IPS-18c (cell line): ENCODE measurements around the gene MXI1.
"Not testable (repeated sequence)": the region's sequence is repeated elsewhere in the genome, so short reads cannot be mapped to it uniquely, and the experiment has no call there.

Source experiments
- H3K4me3 ChIP-seq: 2 replicates; pipeline ENCODE4 v1.7.0; 2013; ENCODE audit warnings: low read depth, mild to moderate bottlenecking, low read length, moderate library complexity; ENCODE audit not compliant: insufficient read depth
- H3K9me3 ChIP-seq: one replicate; pipeline ENCODE4 v1.6.1; 2013; ENCODE audit warnings: mild to moderate bottlenecking, low read length, moderate library complexity; ENCODE audit not compliant: control insufficient read depth, insufficient read depth

MXI1 gene

GRCh38 chr10:110252151-110252550 is 44.7 kb downstream of the MXI1 start:
- no peak overlapping the region for H3K4me3 ChIP-seq
- no peaks in the 10 kb centered on the region for H3K9me3 ChIP-seq

DNA sequence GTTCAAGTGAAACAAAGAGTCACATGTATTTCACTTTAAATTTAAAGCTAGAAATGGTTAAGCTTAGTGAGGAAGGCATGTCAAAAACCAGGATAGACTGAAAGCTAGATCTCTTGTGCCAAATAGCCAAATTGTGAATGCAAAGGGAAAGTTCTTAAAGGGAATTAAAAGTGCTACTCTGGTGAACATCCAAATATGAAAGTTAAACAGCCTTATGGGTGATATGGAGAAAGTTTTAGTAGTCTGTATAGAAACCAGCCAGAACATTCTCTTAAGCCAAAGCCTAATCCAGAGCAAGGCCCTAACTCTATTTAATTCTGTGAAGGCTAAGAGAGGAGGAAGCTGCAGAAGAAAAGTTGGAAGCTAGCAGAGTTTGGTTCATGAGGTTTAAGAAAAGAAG is 47.1 kb downstream of the MXI1 start:
- H3K9me3 ChIP-seq, result no peaks in the 10 kb centered on the region
- H3K4me3 ChIP-seq, result no peak overlapping the region

- Histone ChIP-seq H3K4me3 (no peak overlapping the region), H3K9me3 (no peaks in the 10 kb centered on the region)
These were observed 51.1 kb downstream of the MXI1 start for GRCh38 chr10:110258542-110258941.

DNA sequence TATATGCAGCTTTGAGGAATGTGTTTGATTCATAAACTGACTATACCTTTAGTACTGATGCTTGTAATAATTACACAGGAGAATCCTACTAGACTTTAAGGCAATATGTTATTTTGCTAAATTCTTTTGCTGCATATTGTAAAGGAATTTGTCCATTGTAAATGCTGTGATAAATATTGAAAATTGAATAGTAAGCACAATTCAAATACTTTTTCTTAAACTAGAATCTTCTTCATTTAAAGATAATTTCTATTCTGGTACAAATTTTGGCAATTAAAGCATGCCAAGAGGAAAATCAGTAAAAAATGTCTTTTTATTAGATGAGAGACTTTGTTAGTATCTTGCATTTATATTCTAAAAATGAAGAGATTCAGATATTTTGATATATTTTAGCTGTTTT is 51.9 kb downstream of the MXI1 start:
- Histone ChIP-seq H3K4me3 (no peak overlapping the region), H3K9me3 (no peaks in the 10 kb centered on the region)

GRCh38 chr10:110260746-110261477 is 53.5 kb downstream of the MXI1 start:
- no peak overlapping the region for H3K4me3 ChIP-seq
- no peaks in the 10 kb centered on the region for H3K9me3 ChIP-seq

- Histone ChIP-seq H3K9me3 (no peaks in the 10 kb centered on the region), H3K4me3 (no peak overlapping the region)
These were observed 55.8 kb downstream of the MXI1 start for GRCh38 chr10:110263164-110263563.

DNA sequence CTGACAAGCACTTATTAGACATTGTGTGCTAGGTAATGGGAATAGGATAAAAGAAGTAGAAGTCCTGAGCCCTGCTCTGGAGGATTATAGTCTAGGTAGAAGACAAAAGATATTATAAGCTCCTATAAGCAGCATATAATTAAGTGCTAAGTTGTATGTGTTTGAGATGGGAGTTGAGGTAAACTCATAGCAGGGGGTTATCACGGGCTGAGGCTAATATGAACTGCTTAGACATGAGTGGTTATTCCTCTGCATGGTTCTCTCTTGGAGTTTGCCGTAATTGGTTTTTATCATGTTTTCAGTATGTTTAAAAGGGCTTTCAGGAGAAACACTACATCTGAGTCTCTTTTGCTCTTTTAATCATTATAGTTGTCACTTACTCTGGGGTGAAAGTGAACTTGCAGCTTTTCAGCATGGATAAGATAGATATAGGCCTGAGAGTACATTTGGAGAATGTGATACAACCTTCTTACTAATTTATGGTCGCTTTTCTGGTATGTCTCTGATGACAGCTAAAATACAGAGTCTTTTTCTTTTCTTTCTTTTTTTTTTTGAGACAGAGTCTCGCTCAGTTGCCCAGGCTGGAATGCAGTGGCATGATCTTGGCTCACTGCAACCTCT is 58.3 kb downstream of the MXI1 start:
- Histone ChIP-seq H3K9me3 (no peaks in the 10 kb centered on the region), H3K4me3 (no peak overlapping the region)

- Histone ChIP-seq H3K9me3 (no peaks in the 10 kb centered on the region), H3K4me3 (no peak overlapping the region)
These were observed 59.9 kb downstream of the MXI1 start for GRCh38 chr10:110267276-110267675.

DNA sequence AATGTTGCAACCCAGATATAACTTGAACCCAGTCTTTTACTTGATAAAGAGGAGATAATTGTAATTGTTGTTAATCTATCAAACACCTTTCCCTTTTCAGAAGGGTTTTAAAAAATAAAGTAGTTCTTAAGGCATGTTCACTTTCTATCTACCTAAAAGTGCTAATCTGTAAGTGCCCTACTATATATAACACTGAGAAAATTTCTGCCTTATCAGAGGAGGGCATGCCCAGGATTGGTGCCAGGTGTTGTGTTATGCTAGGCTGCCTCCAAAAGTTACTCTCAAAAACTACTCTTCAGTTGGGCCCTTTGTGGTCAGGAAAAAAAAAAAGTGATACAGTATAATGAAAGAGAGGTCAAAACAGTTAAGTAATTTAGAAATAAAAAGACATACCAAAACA is 61.0 kb downstream of the MXI1 start:
- no peak overlapping the region for H3K4me3 ChIP-seq

DNA sequence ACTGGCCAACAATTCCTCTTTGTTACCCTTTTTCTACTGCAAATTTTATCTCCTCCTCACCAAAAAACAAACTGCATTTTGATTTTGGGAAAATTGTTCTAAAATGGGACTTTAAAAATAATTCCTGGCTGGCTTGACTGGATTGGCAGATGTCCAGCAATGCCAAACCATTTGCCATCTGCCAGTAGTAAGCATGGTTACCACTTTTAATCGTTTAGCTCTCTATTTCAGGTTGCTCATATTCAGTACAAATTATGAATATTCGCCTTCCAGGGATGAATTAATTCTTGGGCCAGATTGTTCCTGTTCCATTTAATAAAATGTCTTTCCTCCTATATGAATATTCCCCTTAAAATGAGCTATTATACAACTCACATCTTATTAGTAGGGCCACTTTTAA is 61.6 kb downstream of the MXI1 start:
- no peak overlapping the region for H3K4me3 ChIP-seq
- H3K9me3 ChIP-seq, result no peaks in the 10 kb centered on the region

More for the DNA sequence above, 61.0 kb downstream of the MXI1 start:
- H3K9me3 ChIP-seq, result no peaks in the 10 kb centered on the region

DNA sequence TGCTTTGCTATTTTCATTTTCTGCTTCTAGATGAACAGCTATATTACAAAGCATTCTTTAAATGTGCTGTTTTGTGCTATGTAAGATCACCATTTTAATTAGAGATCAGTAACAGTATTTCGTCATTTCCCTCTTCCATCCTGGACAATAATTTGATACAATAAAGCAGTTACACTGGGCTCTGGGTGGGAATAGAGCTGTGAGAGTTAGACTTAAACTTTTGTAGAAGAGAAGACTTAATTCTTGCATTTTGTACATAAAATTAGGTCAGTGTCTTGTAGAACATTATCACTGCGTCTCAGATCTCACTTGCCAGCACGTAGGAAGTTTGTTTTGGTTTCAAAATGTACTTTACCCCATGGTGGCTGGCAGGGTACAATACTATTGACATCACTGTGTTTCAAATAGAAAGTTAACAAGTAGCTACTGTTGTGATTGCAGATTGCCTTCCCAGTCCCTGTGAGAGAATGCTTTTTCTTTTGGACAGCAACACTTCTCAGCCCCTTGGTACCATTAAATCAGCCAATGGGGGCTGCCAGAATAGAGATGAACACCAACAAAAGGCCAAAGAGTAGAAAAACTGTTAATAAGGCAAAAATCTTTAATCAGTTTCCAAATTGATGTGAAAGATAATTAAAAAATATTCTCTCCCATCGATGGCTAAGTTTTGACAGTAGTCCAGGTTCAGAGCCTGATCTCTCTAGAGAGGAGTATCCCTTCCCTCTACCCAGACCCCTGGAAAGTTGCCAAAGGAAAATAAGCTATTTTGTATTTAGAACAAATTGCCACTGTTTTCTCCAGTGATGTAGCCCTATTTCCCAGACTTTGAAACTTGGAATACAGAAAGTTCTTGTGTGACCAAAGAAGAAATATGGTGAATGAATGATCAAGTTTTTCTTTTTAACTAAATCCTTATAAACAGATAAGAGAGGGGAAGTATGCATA is 62.2 kb downstream of the MXI1 start:
- Histone ChIP-seq H3K4me3 (no peak overlapping the region), H3K9me3 (no peaks in the 10 kb centered on the region)

- not testable (repeated sequence) for H3K4me3 ChIP-seq, H3K9me3 ChIP-seq
These were observed 65.6 kb downstream of the MXI1 start for GRCh38 chr10:110272995-110273394.

GRCh38 chr10:110273474-110273873 is 66.1 kb downstream of the MXI1 start:
- H3K4me3 ChIP-seq, result no peak overlapping the region

DNA sequence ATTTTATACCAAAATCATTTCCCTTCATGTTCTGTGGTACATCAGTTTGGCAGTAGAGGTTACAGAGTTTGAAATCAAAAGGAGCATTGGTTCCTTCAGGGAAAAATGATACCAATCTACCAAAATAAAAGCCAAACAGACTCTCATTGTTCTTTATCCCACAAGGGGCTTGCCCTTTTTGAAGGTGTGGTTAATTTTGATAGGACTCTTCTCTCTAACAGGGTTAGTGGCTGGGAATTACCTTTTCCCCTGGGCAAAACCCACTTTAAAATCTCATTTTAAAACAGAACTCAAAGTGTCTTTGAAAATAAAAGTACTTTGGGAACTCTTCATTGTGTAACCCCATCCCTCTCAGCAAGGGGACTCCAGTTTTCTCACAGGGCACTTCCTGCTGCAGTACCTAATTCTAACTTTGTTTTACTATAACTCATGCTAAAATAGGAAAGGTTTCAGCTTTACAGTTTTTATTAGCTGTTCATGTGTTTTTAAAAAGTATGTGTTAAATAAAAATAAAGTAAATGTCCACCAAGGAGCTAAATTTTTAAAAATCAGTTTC is 66.7 kb downstream of the MXI1 start:
- Histone ChIP-seq H3K4me3 (no peak overlapping the region), H3K9me3 (no peaks in the 10 kb centered on the region)

More at GRCh38 chr10:110273474-110273873, 66.1 kb downstream of the MXI1 start:
- no peaks in the 10 kb centered on the region for H3K9me3 ChIP-seq

- Histone ChIP-seq H3K4me3 (no peak overlapping the region), H3K9me3 (no peaks in the 10 kb centered on the region)
These were observed 67.2 kb downstream of the MXI1 start for GRCh38 chr10:110274647-110275046.

- Histone ChIP-seq H3K4me3 (no peak overlapping the region), H3K9me3 (no peaks in the 10 kb centered on the region)
These were observed 67.8 kb downstream of the MXI1 start for GRCh38 chr10:110275128-110275729.

DNA sequence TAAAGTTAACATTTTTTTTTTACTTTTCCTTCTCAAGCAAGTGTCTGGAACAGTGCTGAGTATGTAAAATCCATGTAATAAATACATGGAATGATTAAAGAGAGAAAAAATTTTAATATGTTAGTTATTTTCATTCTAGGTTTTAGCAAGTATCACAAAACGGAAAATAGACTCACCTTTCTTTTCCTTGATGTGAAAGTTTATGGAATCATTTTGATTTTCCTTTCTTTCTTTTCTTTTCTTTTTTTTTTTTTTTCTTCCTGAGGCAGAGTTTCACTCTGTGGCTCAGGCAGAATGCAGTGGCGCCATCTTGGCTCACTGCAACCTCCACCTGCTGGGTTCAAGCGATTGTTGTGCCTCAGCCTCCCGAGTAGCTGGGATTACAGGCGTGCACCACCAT is 69.2 kb downstream of the MXI1 start:
- Histone ChIP-seq H3K9me3 (no peaks in the 10 kb centered on the region), H3K4me3 (no peak overlapping the region)
